ENCODE measurements around the gene SLC6A1.

SLC6A1 gene

DNA sequence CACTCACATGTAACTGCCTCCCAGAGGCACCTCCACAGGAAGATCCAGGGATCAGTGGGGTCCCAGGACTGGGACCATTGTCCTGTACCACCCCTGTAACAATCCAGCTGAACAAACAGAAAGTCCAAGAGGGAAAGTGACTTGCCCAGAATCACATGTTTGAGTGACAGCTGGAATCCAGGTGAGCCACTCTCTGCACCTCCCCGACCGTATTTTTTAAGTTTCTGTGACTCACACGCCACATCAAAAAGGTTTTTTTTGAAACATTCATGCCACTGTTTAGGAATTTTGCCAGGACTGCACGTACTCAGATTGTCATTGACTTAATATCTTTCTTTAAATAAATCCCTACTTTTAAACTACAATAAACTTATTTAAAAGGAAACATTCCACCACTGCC is 9.8 kb upstream of the SLC6A1 start:
- Histone ChIP-seq H3F3A (ENCODE audit: insufficient read depth) (no peaks in the 10 kb centered on the region), H3K9me3 (ENCODE audit: insufficient read depth, low read length) (no peaks in the 10 kb centered on the region), H3K4me3 (ENCODE audit: insufficient read depth, low read length, poor library complexity, severe bottlenecking) (no peak overlapping the region), H3K4me2 (ENCODE audit: low read depth, low read length, poor library complexity, severe bottlenecking) (no peak overlapping the region), H3K79me2 (ENCODE audit: insufficient read depth, low read length) (no peaks in the 10 kb centered on the region), H3K9me2 (replicated peaks; ENCODE audit: insufficient read depth, low read length) (no peaks in the 10 kb centered on the region), H3K9ac (ENCODE audit: low read length) (no peak overlapping the region), H3K36me3 (ENCODE audit: low read length) (no peaks in the 10 kb centered on the region), H4K20me1 (ENCODE audit: low read depth, low read length) (no peaks in the 10 kb centered on the region), H2AFZ (ENCODE audit: low read depth, low read length, severe bottlenecking) (no peak overlapping the region), H3K27me3 (ENCODE audit: low read length) (no peaks in the 10 kb centered on the region), H3K27ac (ENCODE audit: low read depth, low read length) (no peak overlapping the region)
- TF ChIP-seq EZH2phosphoT487 (conservative IDR thresholded peaks at IDR 0.05; ENCODE audit: low read length) = no peak
- TF ChIP-seq, protein P1, sequence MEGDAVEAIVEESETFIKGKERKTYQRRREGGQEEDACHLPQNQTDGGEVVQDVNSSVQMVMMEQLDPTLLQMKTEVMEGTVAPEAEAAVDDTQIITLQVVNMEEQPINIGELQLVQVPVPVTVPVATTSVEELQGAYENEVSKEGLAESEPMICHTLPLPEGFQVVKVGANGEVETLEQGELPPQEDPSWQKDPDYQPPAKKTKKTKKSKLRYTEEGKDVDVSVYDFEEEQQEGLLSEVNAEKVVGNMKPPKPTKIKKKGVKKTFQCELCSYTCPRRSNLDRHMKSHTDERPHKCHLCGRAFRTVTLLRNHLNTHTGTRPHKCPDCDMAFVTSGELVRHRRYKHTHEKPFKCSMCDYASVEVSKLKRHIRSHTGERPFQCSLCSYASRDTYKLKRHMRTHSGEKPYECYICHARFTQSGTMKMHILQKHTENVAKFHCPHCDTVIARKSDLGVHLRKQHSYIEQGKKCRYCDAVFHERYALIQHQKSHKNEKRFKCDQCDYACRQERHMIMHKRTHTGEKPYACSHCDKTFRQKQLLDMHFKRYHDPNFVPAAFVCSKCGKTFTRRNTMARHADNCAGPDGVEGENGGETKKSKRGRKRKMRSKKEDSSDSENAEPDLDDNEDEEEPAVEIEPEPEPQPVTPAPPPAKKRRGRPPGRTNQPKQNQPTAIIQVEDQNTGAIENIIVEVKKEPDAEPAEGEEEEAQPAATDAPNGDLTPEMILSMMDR (IDR thresholded peaks at IDR 0.05; ENCODE audit: insufficient read depth, low read length, poor library complexity, severe bottlenecking) = no peak

DNA sequence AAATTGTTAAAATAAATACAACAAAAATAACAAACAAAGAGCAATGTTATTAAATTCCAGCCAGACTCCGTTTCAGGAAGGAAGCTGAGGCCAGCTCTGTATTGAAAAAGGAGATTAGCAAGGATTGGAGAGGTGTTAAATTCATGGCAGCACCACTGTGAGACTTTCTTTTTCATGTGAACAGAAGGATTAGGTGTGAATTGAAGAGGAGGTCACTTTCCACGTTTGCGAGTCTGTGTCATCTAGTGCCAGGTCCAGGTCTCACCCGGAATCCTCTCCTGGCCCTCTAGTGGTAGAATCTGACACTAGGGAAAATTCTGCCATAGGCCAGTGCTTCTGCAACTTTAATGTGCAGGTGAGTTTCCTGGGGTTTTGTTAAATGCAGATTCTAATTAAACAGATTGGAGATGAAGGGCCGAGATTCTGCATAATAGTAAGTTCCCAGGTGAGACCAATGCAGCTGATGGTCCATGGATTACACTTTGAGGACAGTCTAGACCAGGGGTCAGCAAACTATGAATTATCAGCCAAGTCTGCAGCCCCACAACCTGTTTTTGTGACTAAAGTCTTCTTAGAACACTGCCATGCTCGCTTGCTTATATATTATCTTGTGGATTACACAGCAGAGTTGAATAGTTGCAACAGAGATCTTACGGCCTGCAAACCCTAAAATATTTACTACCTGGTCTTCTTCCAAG is 9.2 kb upstream of the SLC6A1 start:
- Histone ChIP-seq H3K4me3 (ENCODE audit: insufficient read depth, low read length, poor library complexity, severe bottlenecking) (no peak overlapping the region), H3K79me2 (ENCODE audit: insufficient read depth, low read length) (no peaks in the 10 kb centered on the region), H3K27ac (ENCODE audit: low read depth, low read length) (no peak overlapping the region), H2AFZ (ENCODE audit: low read depth, low read length, severe bottlenecking) (no peak overlapping the region), H3K9me2 (replicated peaks; ENCODE audit: insufficient read depth, low read length) (no peaks in the 10 kb centered on the region), H3K9ac (ENCODE audit: low read length) (no peak overlapping the region), H3K27me3 (ENCODE audit: low read length) (no peaks in the 10 kb centered on the region), H3K36me3 (ENCODE audit: low read length) (no peaks in the 10 kb centered on the region), H4K20me1 (ENCODE audit: low read depth, low read length) (no peaks in the 10 kb centered on the region), H3F3A (ENCODE audit: insufficient read depth) (no peaks in the 10 kb centered on the region), H3K4me2 (ENCODE audit: low read depth, low read length, poor library complexity, severe bottlenecking) (no peak overlapping the region), H3K9me3 (ENCODE audit: insufficient read depth, low read length) (no peaks in the 10 kb centered on the region)
- no peak for TF ChIP-seq EZH2phosphoT487 (conservative IDR thresholded peaks at IDR 0.05; ENCODE audit: low read length)
- TF ChIP-seq, protein P1 (IDR thresholded peaks at IDR 0.05; ENCODE audit: insufficient read depth, low read length, poor library complexity, severe bottlenecking) = peak; percentile 64

DNA sequence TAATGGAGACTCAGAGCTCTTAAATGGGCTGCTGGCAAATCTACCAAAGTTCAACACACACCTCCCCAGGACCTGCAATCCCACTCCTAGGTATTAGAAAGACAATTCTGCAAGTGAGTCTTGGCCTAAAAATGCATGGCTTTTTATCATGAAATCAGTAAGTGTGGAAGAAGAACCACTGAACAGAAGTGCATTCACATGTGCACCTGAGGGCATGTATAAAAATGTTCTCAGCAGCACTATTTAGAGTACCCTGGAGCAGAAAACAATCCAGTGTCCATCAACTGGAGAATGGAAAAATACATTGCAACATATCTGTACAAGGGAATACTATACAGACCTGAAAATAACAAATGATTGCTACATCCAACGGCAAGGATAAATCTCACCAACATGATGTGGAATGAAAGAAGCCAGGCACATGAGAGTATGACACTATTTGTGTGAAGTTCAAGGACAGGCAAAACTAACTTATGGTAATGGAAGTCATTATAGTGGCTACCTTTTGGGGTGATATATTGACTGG is 8.1 kb upstream of the SLC6A1 start:
- no peaks in the 10 kb centered on the region for H3F3A ChIP-seq (ENCODE audit: insufficient read depth)
- no peaks in the 10 kb centered on the region for H3K79me2 ChIP-seq (ENCODE audit: insufficient read depth, low read length)
- no peak overlapping the region for H3K4me3 ChIP-seq (ENCODE audit: insufficient read depth, low read length, poor library complexity, severe bottlenecking)
- no peaks in the 10 kb centered on the region for H3K36me3 ChIP-seq (ENCODE audit: low read length)
- no peak overlapping the region for H2AFZ ChIP-seq (ENCODE audit: low read depth, low read length, severe bottlenecking)
- TF ChIP-seq EZH2phosphoT487 (conservative IDR thresholded peaks at IDR 0.05; ENCODE audit: low read length) = no peak
- TF ChIP-seq, protein P1 (IDR thresholded peaks at IDR 0.05; ENCODE audit: insufficient read depth, low read length, poor library complexity, severe bottlenecking) = no peak
- H3K9me2 ChIP-seq (replicated peaks; ENCODE audit: insufficient read depth, low read length) = no peaks in the 10 kb centered on the region
- H3K9me3 ChIP-seq (ENCODE audit: insufficient read depth, low read length) = no peaks in the 10 kb centered on the region
- no peak overlapping the region for H3K9ac ChIP-seq (ENCODE audit: low read length)
- no peaks in the 10 kb centered on the region for H3K27me3 ChIP-seq (ENCODE audit: low read length)
- H3K4me2 ChIP-seq (ENCODE audit: low read depth, low read length, poor library complexity, severe bottlenecking) = no peak overlapping the region
- no peak overlapping the region for H3K27ac ChIP-seq (ENCODE audit: low read depth, low read length)
- no peaks in the 10 kb centered on the region for H4K20me1 ChIP-seq (ENCODE audit: low read depth, low read length)

All from SU-DHL-6 (cell line).